SU-DHL-6 (cell line): ENCODE measurements around the gene PHACTR3.

Experiments used
- H2AFZ ChIP-seq: fragments of 200-600 bp; sonication (generic); 2 replicates; pipeline ENCODE4 v1.6.1; 2014; ENCODE audit warnings: low read depth, mild to moderate bottlenecking, moderate library complexity, mixed read lengths, antibody characterized with exemption, low read length; ENCODE audit not compliant: severe bottlenecking
- H3F3A ChIP-seq: fragments of 200-600 bp; shearing (Covaris generic); 2 replicates; pipeline ENCODE4 v1.6.0; 2016; ENCODE audit warnings: antibody characterized with exemption, mild to moderate bottlenecking; ENCODE audit not compliant: insufficient read depth
- H3K27ac ChIP-seq: fragments of 200-600 bp; sonication (generic); 2 replicates; pipeline ENCODE4 v1.5.1; 2016; ENCODE audit warnings: low read depth, mild to moderate bottlenecking, low read length, moderate library complexity, mixed read lengths
- H3K27me3 ChIP-seq: fragments of 200-600 bp; sonication (generic), shearing (Covaris generic); 2 replicates; pipeline ENCODE4 v1.6.0; 2014; ENCODE audit warnings: mild to moderate bottlenecking, low read length
- H3K36me3 ChIP-seq: fragments of 200-600 bp; sonication (generic); 2 replicates; pipeline ENCODE4 v1.6.1; 2014; ENCODE audit warnings: mild to moderate bottlenecking, low read length, mixed read lengths
- H3K4me2 ChIP-seq: fragments of 300-600, 200-600 bp; shearing (Covaris generic), sonication (generic); 2 replicates; pipeline ENCODE4 v1.6.0; 2014; ENCODE audit warnings: low read length, low read depth, mild to moderate bottlenecking; ENCODE audit not compliant: poor library complexity, severe bottlenecking
- H3K4me3 ChIP-seq: fragments of 200-600 bp; sonication (generic); 2 replicates; pipeline ENCODE4 v1.5.1; 2014; ENCODE audit warnings: antibody characterized with exemption, low read length, mild to moderate bottlenecking, mixed read lengths; ENCODE audit not compliant: insufficient read depth, poor library complexity, severe bottlenecking
- H3K79me2 ChIP-seq: fragments of 200-600 bp; sonication (generic); 2 replicates; pipeline ENCODE4 v1.6.1; 2014; ENCODE audit warnings: mild to moderate bottlenecking, low read length, moderate library complexity; ENCODE audit not compliant: insufficient read depth
- H3K9ac ChIP-seq: fragments of 200-600 bp; sonication (generic); 2 replicates; pipeline ENCODE4 v1.7.0; 2014; ENCODE audit warnings: mild to moderate bottlenecking, low read length
- H3K9me2 ChIP-seq: fragments of 200-600 bp; sonication (generic); replicated peaks from 2 replicates; pipeline ENCODE4 v1.6.1; 2014; ENCODE audit warnings: low read length; ENCODE audit not compliant: insufficient read depth
- H3K9me3 ChIP-seq: fragments of 200-600 bp; sonication (generic); 2 replicates; pipeline ENCODE4 v1.6.1; 2014; ENCODE audit warnings: low read length, mixed read lengths; ENCODE audit not compliant: insufficient read depth
- H4K20me1 ChIP-seq: fragments of 200-600 bp; sonication (generic); 2 replicates; pipeline ENCODE4 v1.6.1; 2014; ENCODE audit warnings: low read depth, mild to moderate bottlenecking, antibody characterized with exemption, low read length, moderate library complexity, mixed read lengths
- EZH2phosphoT487 ChIP-seq: fragments of 200-600 bp; sonication (generic), shearing (Covaris generic); conservative IDR thresholded peaks from 2 replicates; pipeline ENCODE4 v1.6.1; 2018; ENCODE audit warnings: mild to moderate bottlenecking, antibody characterized with exemption, low read length, moderate library complexity, mixed read lengths
- TF ChIP-seq, protein P1 (sequence below): fragments of 200-600 bp; sonication (generic); IDR thresholded peaks from one replicate; pipeline ENCODE4 v1.5.1; 2017; ENCODE audit warnings: antibody characterized with exemption, mild to moderate bottlenecking, low read length, moderate library complexity; ENCODE audit not compliant: insufficient read depth, poor library complexity, severe bottlenecking

PHACTR3 gene

GRCh38 chr20:59643615-59644061 is 39.3 kb downstream of the PHACTR3 start:
- Histone ChIP-seq H3K9me3 (0 out of 2 replicates have a peak, but pooled peaks cover 5% of the 10 kb centered on the region), H3K9me2 (no peaks in the 10 kb centered on the region), H3K4me3 (no peak overlapping the region), H3K27me3 (no peaks in the 10 kb centered on the region; the same call in 1 of the 2 replicates), H3K4me2 (no peak overlapping the region), H3K27ac (no peak overlapping the region), H2AFZ (no peak overlapping the region), H4K20me1 (no peaks in the 10 kb centered on the region), H3K9ac (no peak overlapping the region), H3K79me2 (no peaks in the 10 kb centered on the region), H3K36me3 (no peaks in the 10 kb centered on the region), H3F3A (no peaks in the 10 kb centered on the region)
- TF ChIP-seq EZH2phosphoT487 = no peak

DNA sequence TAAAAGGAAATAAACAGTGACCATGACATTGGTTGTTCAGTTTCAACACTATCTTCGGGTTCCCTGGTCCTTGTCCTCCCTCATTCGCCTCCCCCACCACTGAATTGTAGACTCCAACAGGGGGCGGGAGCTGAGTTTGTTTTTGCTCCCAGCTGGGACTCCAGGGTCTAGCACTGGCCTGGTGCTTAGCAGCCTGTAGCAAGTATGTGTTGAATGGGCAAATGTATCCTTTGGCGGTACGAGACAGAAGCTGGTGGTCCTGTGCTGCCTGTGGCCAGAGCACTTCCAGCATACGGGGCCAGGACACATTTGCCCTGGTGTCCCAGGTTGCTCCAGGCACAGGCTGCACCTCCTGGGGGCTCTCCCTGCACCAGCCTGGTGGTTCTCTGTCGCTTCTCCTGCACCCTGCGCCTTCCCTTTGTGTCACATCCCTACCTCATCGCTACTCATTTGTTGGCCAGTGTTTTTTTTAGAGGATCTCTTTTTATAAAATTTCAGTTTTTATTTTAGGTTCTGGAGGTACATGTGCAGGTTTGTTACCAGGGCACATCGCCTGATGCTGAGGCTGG is 40.1 kb downstream of the PHACTR3 start:
- H3K79me2 ChIP-seq = no peaks in the 10 kb centered on the region
- no peak overlapping the region for H2AFZ ChIP-seq
- no peaks in the 10 kb centered on the region for H3K9me2 ChIP-seq
- H3K4me3 ChIP-seq = no peak overlapping the region
- TF ChIP-seq, protein P1, sequence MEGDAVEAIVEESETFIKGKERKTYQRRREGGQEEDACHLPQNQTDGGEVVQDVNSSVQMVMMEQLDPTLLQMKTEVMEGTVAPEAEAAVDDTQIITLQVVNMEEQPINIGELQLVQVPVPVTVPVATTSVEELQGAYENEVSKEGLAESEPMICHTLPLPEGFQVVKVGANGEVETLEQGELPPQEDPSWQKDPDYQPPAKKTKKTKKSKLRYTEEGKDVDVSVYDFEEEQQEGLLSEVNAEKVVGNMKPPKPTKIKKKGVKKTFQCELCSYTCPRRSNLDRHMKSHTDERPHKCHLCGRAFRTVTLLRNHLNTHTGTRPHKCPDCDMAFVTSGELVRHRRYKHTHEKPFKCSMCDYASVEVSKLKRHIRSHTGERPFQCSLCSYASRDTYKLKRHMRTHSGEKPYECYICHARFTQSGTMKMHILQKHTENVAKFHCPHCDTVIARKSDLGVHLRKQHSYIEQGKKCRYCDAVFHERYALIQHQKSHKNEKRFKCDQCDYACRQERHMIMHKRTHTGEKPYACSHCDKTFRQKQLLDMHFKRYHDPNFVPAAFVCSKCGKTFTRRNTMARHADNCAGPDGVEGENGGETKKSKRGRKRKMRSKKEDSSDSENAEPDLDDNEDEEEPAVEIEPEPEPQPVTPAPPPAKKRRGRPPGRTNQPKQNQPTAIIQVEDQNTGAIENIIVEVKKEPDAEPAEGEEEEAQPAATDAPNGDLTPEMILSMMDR = no peak
- H3K27me3 ChIP-seq = no peaks in the 10 kb centered on the region; the same call in 1 of the 2 replicates
- no peaks in the 10 kb centered on the region for H3K36me3 ChIP-seq
- H3K27ac ChIP-seq = no peak overlapping the region
- no peak overlapping the region for H3K4me2 ChIP-seq
- no peaks in the 10 kb centered on the region for H4K20me1 ChIP-seq
- H3F3A ChIP-seq = no peaks in the 10 kb centered on the region
- H3K9me3 ChIP-seq = 0 out of 2 replicates have a peak, but pooled peaks cover 5% of the 10 kb centered on the region
- H3K9ac ChIP-seq = no peak overlapping the region

GRCh38 chr20:59645271-59645670 is 40.9 kb downstream of the PHACTR3 start:
- H3K27ac ChIP-seq = no peak overlapping the region
- no peaks in the 10 kb centered on the region; the same call in 1 of the 2 replicates for H3K27me3 ChIP-seq
- H3K4me3 ChIP-seq = no peak overlapping the region
- H4K20me1 ChIP-seq = no peaks in the 10 kb centered on the region
- H3K9me2 ChIP-seq = no peaks in the 10 kb centered on the region
- H3K9ac ChIP-seq = no peak overlapping the region
- H3F3A ChIP-seq = no peaks in the 10 kb centered on the region
- H3K9me3 ChIP-seq = 0 out of 2 replicates have a peak, but pooled peaks cover 5% of the 10 kb centered on the region
- no peaks in the 10 kb centered on the region for H3K36me3 ChIP-seq
- H2AFZ ChIP-seq = no peak overlapping the region
- H3K4me2 ChIP-seq = no peak overlapping the region
- TF ChIP-seq, protein P1 = no peak
- TF ChIP-seq EZH2phosphoT487 = no peak
- no peaks in the 10 kb centered on the region for H3K79me2 ChIP-seq

DNA sequence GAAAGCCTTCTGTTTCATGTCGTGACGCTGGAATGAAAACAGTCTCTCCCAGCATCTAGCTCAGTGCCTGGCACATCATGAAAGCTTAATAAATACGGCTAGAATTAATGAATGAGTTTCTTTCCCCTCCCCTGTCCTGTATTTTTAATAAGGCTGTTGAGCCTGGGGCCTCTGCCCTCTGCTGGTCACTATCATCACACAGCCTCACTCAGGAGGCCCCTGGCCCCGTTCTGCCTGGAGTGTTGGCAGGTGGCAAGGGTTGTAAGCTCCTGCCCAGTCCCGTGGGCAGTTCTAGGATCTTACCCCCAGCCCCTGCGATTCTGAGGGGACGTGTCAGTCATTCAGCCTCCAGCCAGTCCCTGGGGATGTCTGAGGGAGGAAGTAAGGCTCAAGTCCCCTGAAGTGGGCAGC is 41.4 kb downstream of the PHACTR3 start:
- no peak overlapping the region for H2AFZ ChIP-seq
- H3K9ac ChIP-seq = no peak overlapping the region
- H3K79me2 ChIP-seq = no peaks in the 10 kb centered on the region
- H3K36me3 ChIP-seq = no peaks in the 10 kb centered on the region
- no peak overlapping the region for H3K4me2 ChIP-seq
- H3K27ac ChIP-seq = no peak overlapping the region
- no peaks in the 10 kb centered on the region for H3K9me2 ChIP-seq
- no peaks in the 10 kb centered on the region; the same call in 1 of the 2 replicates for H3K27me3 ChIP-seq
- H3K9me3 ChIP-seq = 0 out of 2 replicates have a peak, but pooled peaks cover 5% of the 10 kb centered on the region
- no peaks in the 10 kb centered on the region for H4K20me1 ChIP-seq
- no peak for TF ChIP-seq EZH2phosphoT487
- TF ChIP-seq, protein P1 = no peak
- no peak overlapping the region for H3K4me3 ChIP-seq
- no peaks in the 10 kb centered on the region for H3F3A ChIP-seq
